CD4-positive, alpha-beta T cell treated with Interleukin-4 for 4 hours (primary cell): Measurements from ENCODE around the gene CCDC120.

Experiments used
- DNase-seq: peaks from one replicate; pipeline ENCODE4 v3.0.0-alpha.2; 2020

Gene CCDC120

DNA sequence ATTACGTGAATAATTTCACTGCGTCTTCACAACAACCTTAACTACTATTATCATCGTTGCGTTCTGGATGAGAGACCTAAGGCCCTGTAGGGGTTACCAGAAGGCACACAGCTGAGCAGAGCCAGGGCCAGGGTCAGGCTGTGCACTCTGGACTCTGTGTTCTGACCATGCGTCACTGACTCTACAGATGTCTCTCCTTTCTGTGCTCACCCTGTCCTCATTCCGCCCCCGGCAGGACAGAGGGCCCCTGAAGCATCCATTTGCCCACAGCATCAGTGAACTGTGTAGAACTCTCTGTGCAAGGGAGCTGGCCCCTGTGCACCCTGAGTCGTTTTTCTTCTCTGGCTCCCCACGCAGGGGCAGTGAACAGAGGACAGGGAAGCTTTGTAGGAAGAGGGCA is 43.4 kb downstream of the CCDC120 start:
- DNase-seq, result no peak

DNA sequence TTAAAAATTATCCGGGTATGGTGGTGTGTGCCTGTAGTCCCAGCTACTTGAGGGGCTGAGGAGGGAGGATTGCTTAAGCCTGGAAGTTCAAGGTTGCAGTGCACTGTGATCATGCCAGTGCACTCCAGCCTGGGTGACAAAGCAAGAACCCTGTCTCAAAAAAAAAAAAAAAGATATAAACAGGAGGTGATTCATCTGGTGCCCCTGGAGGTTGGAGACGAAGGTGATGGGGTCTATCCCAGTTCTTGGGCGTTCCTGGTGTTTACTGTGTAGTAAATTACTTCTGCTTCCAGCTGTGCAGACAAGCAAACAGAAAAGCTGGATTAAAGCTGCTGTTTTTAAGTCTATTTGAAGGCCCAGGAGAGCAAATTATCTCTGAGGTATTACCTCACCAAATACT is 44.8 kb downstream of the CCDC120 start:
- no peak for DNase-seq

DNA sequence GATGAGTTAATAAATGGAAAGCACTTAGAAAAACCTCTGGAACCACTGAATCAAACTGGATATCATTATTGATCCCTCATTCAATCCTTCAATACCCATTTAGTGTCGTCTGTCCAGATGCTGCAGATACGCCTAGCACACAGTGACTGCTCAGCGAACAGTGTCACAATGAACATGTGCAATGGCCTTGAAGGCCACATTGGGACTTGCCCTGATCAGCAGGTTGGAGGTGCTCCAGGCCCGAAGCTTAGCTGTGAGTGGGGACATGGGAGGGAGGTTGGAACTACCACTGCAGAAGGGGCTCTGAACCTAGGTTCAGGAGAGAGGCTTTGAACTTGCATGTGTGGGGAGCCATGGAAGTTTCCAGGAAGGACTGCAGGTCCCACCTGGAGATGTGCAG is 47.5 kb downstream of the CCDC120 start:
- DNase-seq, result no peak

DNA sequence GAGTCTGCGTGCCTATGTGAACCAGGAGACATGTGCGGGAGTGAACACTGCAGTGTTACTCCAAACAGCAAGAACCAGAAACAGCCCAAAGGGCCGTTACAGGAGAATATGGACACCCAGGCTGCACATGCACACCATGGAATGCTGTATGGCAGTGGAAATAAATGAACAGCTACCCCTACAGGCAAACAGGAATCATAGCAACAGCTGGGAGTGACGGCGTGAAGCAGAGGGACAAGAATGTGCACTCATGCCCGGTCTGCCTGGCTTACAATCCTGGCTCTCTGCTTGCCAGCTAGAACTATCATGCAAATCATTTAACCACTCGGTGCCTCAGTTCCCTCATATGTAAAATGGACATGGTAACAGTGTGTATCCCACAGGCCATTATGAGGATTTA is 48.1 kb downstream of the CCDC120 start:
- DNase-seq, result no peak

DNA sequence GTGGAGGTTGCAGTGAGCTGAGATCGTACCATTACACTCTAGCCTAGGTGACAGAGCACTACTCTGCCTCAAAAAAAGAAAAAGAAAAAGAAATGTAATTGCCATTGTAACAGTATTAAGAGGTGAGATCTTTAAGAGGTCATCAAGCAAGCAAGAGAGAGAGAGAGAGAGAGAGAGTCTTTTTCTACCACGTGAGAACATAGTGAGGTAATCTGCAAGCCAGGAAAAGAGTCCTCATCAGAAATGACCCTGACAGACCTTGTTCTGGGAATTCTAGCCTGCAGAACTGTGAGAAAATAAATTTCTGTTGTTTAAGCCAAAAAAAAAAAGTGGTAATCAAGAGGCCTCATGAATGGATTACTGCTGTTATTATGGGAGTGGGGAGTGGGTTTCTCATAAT is 49.8 kb downstream of the CCDC120 start:
- DNase-seq, result no peak

DNA sequence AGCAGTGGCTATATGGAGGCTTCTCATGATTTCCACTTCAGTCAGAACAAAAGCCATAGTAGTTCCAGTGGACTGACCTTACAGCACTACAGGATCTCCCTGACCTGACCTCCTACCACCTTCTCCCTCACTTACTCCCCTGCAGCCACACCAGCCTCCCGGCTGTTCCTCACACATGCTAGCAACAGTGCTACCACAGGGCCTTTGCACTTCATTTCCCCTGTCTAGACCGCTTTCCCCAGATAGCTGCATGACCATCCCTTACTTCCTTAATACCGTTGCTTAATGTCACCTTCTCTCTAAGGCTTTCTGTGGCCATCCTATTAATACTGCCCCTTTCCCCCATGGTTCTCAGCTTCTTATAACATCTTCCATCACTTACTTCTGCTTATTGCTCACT is 51.6 kb downstream of the CCDC120 start:
- no peak for DNase-seq

DNA sequence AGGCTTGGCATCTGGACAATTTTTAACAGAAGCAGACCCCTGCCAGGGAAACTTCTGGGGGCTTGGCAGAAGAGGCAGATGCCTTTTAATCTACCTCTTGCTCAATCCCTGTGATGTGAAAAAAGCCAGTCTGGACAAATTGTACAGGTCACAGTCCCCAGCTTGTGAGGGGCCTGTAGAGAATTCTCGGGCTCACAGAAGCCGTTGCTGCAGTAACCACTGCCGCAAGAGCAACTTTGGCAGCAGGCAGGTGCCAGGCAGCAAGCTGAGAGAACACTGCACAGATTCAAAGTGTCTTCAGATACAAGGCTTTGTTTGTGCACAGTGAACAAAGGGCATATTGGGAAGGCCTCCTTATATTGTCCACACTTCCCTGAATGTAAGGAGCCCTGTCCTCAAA is 53.0 kb downstream of the CCDC120 start:
- DNase-seq, result no peak

DNA sequence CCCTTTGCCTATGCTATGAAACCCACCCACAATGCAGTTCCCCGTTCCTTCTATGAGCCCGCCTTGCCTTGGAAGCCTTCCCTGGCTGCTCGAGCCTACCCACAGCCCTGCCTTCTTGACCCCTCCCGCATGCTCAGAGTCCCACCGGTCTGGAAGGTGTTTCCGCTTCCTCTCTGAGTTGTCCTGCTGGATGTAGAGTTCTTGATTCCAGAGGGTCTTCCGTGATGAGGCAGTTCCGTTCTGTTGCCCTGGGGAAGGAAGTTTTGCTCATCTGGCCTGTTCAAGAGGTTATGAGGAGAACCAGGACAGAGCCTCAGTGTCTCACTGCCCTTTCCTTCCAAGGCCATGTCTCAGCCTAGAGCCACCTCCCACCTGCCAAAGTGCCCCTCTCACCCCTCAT is 57.3 kb downstream of the CCDC120 start:
- no peak for DNase-seq

DNA sequence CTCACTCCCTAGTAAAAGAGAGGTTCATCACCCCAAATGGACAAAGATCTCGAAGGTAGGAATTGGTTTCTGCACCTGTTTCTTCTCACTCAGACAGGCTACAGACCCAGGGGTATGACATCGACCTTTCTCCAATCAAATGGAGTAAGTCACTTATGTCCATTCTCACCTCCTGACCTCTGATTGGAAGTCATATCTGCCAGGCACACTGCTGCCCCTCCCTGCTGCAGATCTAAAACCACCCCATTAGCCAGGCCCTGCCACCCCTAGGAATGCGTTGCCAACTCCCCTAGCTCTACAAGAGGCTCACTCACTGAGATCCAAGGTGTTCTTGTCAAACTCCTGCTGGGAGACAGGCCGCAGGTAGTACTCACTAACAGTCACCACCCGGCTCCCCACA is 57.9 kb downstream of the CCDC120 start:
- no peak for DNase-seq

DNA sequence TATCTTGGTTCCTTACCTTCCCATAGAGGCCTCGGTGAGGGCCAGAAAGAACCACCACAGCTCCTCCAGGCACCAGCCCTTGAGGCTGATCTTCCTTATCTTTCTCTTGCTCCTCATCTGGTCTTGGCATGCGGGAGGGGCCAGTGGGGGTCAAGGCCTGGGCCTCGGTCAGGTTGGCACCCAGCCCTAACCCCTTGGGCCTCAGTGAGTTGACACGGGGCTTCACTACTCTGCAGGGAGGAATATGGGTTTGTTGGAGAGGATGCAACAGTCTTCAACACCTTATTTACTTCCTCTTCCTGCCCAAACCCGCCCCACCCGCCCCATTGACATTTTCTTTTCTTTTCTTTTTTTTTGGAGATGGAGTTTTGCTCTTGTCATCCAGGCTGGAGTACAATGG is 58.8 kb downstream of the CCDC120 start:
- DNase-seq, result no peak
